Keratinocyte (primary cell): ENCODE data around the gene SERTM1. TPM values are rescaled to one million over a fixed set of nuclear protein-coding genes. Genes with fewer than 3 reads are reported as not detected.

ENCODE experiments used
- DNase-seq: peaks from one replicate; pipeline ENCODE4 v3.0.0-alpha.2; 2011; ENCODE audit warnings: low read depth, missing footprints, low spot score
- FAIRE-seq: peaks from 2 replicates; lab custom pipeline; 2011; peaks lifted over from hg19 to GRCh38; lab: Jason Lieb, UNC
- H2AFZ ChIP-seq: 2 replicates; pipeline ENCODE4 v1.6.0; 2012; ENCODE audit warnings: low read length, control low read depth, inconsistent platforms; ENCODE audit not compliant: control insufficient read depth
- H3K27ac ChIP-seq: 2 replicates; pipeline ENCODE4 v1.5.1; 2011; ENCODE audit warnings: low read length; ENCODE audit not compliant: control insufficient read depth, insufficient read depth
- H3K27me3 ChIP-seq: 3 replicates; pipeline ENCODE4 v1.6.0; 2011; ENCODE audit warnings: low read length; ENCODE audit not compliant: control insufficient read depth, insufficient read depth; ENCODE audit errors: extremely low read depth
- H3K36me3 ChIP-seq, 2 experiments: 2 replicates in 1 of 2; 3 replicates in 1 of 2; pipeline ENCODE4 v1.5.1; 2011; ENCODE audit warnings: low read length in 2 of 2, mild to moderate bottlenecking in 1 of 2; ENCODE audit not compliant: control insufficient read depth in 2 of 2, insufficient read depth in 2 of 2; ENCODE audit errors: extremely low read depth in 1 of 2
- H3K4me1 ChIP-seq: 3 replicates; pipeline ENCODE4 v1.5.1; 2011; ENCODE audit warnings: low read length; ENCODE audit not compliant: control insufficient read depth, insufficient read depth; ENCODE audit errors: extremely low read depth
- H3K4me2 ChIP-seq: 3 replicates; pipeline ENCODE4 v1.6.0; 2011; ENCODE audit warnings: low read depth, low read length; ENCODE audit not compliant: control insufficient read depth, insufficient read depth; ENCODE audit errors: extremely low read depth
- H3K4me3 ChIP-seq, 3 experiments: fragments of 200-600 bp in 1 of 3; sonication (generic) in 1 of 3; 2 replicates in 2 of 3; 3 replicates in 1 of 3; pipeline ENCODE4 v1.5.1; 2011 to 2016; ENCODE audit warnings: low read length in 3 of 3, mild to moderate bottlenecking in 3 of 3, control low read depth in 2 of 3, inconsistent platforms in 1 of 3, low read depth in 1 of 3, mixed read lengths in 1 of 3, mixed run types in 1 of 3, moderate library complexity in 1 of 3; ENCODE audit not compliant: control insufficient read depth in 2 of 3, insufficient read depth in 2 of 3; ENCODE audit errors: extremely low read depth in 1 of 3
- H3K79me2 ChIP-seq: 2 replicates; pipeline ENCODE4 v1.6.0; 2012; ENCODE audit warnings: low read length; ENCODE audit not compliant: control insufficient read depth, insufficient read depth
- H3K9ac ChIP-seq: 3 replicates; pipeline ENCODE4 v1.6.0; 2011; ENCODE audit warnings: low read length; ENCODE audit not compliant: control insufficient read depth, insufficient read depth; ENCODE audit errors: extremely low read depth
- H3K9me1 ChIP-seq: 3 replicates; pipeline ENCODE4 v1.6.0; 2011; ENCODE audit warnings: low read length; ENCODE audit not compliant: control insufficient read depth, insufficient read depth; ENCODE audit errors: extremely low read depth
- H3K9me3 ChIP-seq: 2 replicates; pipeline ENCODE4 v1.5.1; 2012; ENCODE audit warnings: low read depth, low read length; ENCODE audit not compliant: control insufficient read depth
- H4K20me1 ChIP-seq: 3 replicates; pipeline ENCODE4 v1.6.0; 2011; ENCODE audit warnings: low read length; ENCODE audit not compliant: control insufficient read depth, insufficient read depth; ENCODE audit errors: extremely low read depth
- EZH2 ChIP-seq: IDR thresholded peaks from one replicate; pipeline ENCODE4 v1.6.1; 2012; ENCODE audit warnings: inconsistent platforms, mild to moderate bottlenecking, low read length, moderate library complexity
- dilution Hi-C: fragments of 300-500 bp; cut with MboI; formaldehyde crosslinking; loops from one replicate; pipeline ENCODE4 v1.7.0; 2020; ENCODE audit warnings: low sequenced_read_pairs; ENCODE audit not compliant: extremely low pct_ligation_motif_present
- polyA minus RNA-seq, 3 experiments: library from RNA; depleted of rRNA, polyadenylated mRNA; stranded (reverse); fragments of >200 nt; gene quantifications; 1 replicate in 1 of 3; 2 replicates in 1 of 3; 3 replicates in 1 of 3; pipeline ENCODE4 v1.2.3, GENCODE V29; 2011
- polyA plus RNA-seq, 5 experiments: library from polyadenylated mRNA; depleted of rRNA in 3 of 5; stranded (reverse) in 3 of 5; stranded (forward) in 1 of 5; unstranded in 1 of 5; fragments of >200 nt; gene quantifications; 1 replicate in 1 of 5; 2 replicates in 3 of 5; 3 replicates in 1 of 5; pipeline versions ENCODE4 v1.2.1 to v1.2.3, GENCODE V29; 2011 to 2012; ENCODE audit warnings: missing spikeins in 2 of 5, low read depth in 1 of 5, low replicate concordance in 1 of 5
- TF ChIP-seq, protein P1 (sequence below), 3 experiments: IDR thresholded peaks in 1 of 3; conservative IDR thresholded peaks in 1 of 3; optimal IDR thresholded peaks in 1 of 3; 2 replicates in 2 of 3; 3 replicates in 1 of 3; pipeline versions ENCODE3 to v1.5.1; 2011; ENCODE audit warnings: low read length in 3 of 3, mild to moderate bottlenecking in 3 of 3, moderate library complexity in 2 of 3, control low read depth in 1 of 3, inconsistent platforms in 1 of 3; ENCODE audit not compliant: insufficient read depth in 2 of 3; ENCODE audit errors: extremely low read depth in 1 of 3

The SERTM1 gene
- polyA plus RNA-seq = not detected in 3 replicates
- polyA plus RNA-seq (2011; ENCODE audit: low read depth) = not detected
- not detected in 2 replicates for polyA plus RNA-seq (2011; cell fraction: cytosol; rRNA removed)
- polyA plus RNA-seq (2011; cell fraction: nucleus; rRNA removed) = not detected in 2 replicates
- polyA plus RNA-seq (2012; ENCODE audit: low replicate concordance) = not detected in 2 replicates
- polyA minus RNA-seq = not detected in 3 replicates
- polyA minus RNA-seq (2011; cell fraction: cytosol; rRNA and poly(A)+ RNA removed) = not detected
- not detected in 2 replicates for polyA minus RNA-seq (2011; cell fraction: nucleus; rRNA and poly(A)+ RNA removed)

DNA sequence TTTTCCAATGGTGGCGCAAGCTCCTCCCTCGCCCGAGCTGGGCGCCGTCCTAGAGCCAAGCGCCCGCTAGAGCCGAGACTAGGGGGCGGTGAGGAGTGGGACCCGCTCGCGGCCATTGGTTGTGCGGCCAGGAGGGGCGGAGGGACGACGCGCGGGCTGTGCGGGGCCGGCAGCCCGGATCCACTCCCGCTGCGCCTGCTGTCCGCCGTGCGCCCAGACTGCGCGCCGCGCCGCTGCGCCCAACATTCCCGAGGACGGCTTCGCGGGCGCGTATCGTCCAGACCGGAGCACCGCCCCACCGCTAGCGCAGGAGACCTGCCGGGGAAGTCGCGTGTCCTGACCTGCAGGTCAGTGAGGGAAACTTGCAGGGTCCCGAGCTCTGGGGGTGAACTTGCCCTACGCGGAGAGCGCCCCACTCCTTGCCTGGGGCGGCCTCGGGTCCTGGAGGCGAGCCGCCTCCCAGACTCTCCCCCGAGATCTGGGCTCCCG is at the start of gene SERTM1:
SERTM1 (plus strand) TSS at position 183 of the 489 bp plus-strand sequence. CDS start 21,059 bp downstream, outside the sequence.
- no peaks in the 10 kb centered on the region for H3K9me1 ChIP-seq
- FAIRE-seq (no peak), DNase-seq (no peak)
- H3K9ac ChIP-seq = no peak within 1 kb of the TSS
- H3K9me3 ChIP-seq = no peaks in the 10 kb centered on the region
- H3K27me3 ChIP-seq = peaks cover 33% of the 10 kb centered on the region
- H3K4me1 ChIP-seq = no peaks in the 10 kb centered on the region
- no peaks in the 10 kb centered on the region for H3K79me2 ChIP-seq
- no peak within 1 kb of the TSS for H3K4me3 ChIP-seq
- no peak within 1 kb of the TSS for H3K4me2 ChIP-seq
- no peaks in the 10 kb centered on the region for H4K20me1 ChIP-seq
- H3K36me3 ChIP-seq = no peaks in the 10 kb centered on the region
- H3K27ac ChIP-seq = no peak within 1 kb of the TSS
- TF ChIP-seq, protein P1, sequence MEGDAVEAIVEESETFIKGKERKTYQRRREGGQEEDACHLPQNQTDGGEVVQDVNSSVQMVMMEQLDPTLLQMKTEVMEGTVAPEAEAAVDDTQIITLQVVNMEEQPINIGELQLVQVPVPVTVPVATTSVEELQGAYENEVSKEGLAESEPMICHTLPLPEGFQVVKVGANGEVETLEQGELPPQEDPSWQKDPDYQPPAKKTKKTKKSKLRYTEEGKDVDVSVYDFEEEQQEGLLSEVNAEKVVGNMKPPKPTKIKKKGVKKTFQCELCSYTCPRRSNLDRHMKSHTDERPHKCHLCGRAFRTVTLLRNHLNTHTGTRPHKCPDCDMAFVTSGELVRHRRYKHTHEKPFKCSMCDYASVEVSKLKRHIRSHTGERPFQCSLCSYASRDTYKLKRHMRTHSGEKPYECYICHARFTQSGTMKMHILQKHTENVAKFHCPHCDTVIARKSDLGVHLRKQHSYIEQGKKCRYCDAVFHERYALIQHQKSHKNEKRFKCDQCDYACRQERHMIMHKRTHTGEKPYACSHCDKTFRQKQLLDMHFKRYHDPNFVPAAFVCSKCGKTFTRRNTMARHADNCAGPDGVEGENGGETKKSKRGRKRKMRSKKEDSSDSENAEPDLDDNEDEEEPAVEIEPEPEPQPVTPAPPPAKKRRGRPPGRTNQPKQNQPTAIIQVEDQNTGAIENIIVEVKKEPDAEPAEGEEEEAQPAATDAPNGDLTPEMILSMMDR (optimal IDR thresholded peaks at IDR 0.05 in 1 of 3, IDR thresholded peaks at IDR 0.05 in 1 of 3, conservative IDR thresholded peaks at IDR 0.05 in 1 of 3; ENCODE audit: extremely low read depth in 1 of 3, insufficient read depth in 2 of 3, low read length in 3 of 3) = no peak
- TF ChIP-seq EZH2 = peak; percentile 50
- dilution Hi-C loops = no loop called here
- no peak within 1 kb of the TSS for H2AFZ ChIP-seq

DNA sequence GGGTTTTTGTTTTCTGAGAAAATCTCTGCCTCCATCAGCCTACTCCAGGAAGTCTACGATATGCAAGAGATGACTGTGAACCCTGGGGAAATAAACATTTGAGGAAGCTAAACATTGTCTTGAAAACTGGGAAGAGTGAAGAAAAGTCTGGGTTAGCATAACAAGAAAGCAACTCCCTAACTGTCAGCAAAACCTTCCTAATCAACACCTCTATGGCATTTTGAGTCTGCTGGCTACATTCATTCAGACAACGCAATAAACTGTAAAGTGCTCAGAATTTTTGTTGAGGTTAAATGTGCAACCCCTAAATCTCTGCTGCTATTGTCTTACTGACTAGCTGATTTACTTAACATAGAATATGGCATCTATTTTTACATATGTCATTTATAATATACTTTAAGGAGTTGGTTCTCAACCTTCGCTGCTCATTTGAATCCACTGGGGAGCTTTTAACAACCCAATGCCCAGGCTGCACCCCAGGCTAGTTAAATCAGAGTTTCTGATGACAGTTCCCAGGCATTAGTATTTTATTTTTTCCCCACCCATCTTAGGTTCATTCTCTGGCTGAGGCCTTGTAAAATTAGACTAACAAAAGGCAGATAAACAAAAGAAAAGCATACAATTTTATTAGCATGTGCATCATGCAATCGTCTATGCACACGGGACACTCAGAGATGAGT is 45.3 kb upstream of the SERTM1 start:
- no peaks in the 10 kb centered on the region for H3K79me2 ChIP-seq
- no peak overlapping the region for H3K9ac ChIP-seq
- no peak overlapping the region for H3K27ac ChIP-seq
- dilution Hi-C loops = no loop called here
- H2AFZ ChIP-seq = no peak overlapping the region
- no peak overlapping the region for H3K4me3 ChIP-seq
- no peaks in the 10 kb centered on the region for H3K9me1 ChIP-seq
- no peaks in the 10 kb centered on the region for H3K4me1 ChIP-seq
- TF ChIP-seq EZH2 = no peak
- TF ChIP-seq, protein P1 (optimal IDR thresholded peaks at IDR 0.05 in 1 of 3, IDR thresholded peaks at IDR 0.05 in 1 of 3, conservative IDR thresholded peaks at IDR 0.05 in 1 of 3; ENCODE audit: extremely low read depth in 1 of 3, insufficient read depth in 2 of 3, low read length in 3 of 3) = no peak
- H3K4me2 ChIP-seq = no peak overlapping the region
- no peak for DNase-seq
- H3K9me3 ChIP-seq = no peaks in the 10 kb centered on the region
- no peaks in the 10 kb centered on the region for H3K27me3 ChIP-seq
- no peaks in the 10 kb centered on the region for H3K36me3 ChIP-seq
- no peak for FAIRE-seq
- no peaks in the 10 kb centered on the region for H4K20me1 ChIP-seq
